HG03196 (cell line): ENCODE measurements around the gene MAP3K8.

ENCODE experiments used
- ATAC-seq: cut with Tn5 transposase; IDR thresholded peaks from one replicate; pipeline ENCODE4 v1.9.1; 2021; ENCODE audit not compliant: unreplicated experiment

Gene MAP3K8

DNA sequence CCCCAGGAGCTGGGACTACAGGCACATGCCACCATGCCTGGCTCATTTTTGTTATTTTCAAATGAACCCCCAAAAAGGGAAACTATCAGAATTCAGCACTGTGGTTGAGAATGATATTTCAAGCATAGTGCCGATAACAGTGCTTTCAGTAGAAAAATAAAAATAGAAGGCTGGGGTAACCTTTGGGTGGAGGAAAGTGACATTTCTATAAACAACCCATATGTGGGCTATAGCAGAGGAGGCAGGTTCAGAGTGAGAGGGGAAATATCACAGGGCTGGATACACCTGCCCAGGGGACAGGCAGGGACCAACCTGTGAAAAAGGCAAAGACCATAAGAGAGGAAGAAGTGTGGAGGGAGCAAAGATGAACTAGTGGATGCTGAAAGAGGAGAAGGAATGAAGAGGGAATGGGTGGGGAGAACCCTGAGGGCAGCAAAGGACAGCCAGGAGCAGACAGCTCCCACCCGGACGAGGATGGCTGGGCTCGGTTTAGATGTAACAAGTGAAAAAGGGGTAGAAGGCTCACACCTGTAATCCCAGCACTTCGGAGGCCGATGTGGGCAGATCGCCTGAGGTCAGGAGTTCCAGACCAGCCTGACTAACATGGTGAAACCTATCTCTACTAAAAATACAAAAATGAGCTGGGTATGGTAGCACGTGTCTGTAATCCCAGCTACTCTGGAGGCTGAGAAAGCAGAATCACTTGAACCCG is 56.5 kb downstream of the MAP3K8 start:
- ATAC-seq = no peak

DNA sequence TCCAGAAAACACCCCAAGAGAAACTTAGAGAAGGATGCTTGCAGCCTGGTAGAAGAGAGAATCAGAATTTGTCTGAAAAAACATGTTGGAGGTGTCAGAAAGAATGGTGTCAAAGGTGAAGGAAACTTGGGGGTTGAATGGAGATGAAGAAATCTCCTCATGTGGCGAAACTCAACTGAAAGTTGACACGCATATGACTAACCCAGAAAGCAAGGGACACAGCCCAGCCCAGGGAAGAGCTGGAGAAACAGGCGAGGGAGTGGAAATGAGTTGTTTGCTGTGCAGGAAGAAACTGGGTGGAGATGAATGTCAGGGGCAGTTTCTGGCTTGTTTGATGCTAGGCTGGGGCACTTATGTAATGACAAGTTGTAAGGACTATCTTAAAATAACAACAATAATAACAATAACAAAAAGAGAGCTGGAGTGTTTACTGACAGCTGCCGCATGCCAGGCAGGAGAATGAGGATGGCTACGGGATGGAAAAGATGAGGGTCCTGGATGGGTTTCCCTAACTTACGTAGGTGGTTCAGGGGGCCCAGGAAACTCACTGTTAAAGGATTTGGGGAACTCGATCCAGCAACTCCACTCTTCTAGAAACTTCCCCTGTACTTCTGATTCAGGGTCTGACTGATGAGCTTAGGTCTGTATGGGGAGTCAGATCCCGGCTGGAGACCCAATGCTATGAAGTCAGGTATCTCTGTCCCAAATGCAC is 57.4 kb downstream of the MAP3K8 start:
- no peak for ATAC-seq

DNA sequence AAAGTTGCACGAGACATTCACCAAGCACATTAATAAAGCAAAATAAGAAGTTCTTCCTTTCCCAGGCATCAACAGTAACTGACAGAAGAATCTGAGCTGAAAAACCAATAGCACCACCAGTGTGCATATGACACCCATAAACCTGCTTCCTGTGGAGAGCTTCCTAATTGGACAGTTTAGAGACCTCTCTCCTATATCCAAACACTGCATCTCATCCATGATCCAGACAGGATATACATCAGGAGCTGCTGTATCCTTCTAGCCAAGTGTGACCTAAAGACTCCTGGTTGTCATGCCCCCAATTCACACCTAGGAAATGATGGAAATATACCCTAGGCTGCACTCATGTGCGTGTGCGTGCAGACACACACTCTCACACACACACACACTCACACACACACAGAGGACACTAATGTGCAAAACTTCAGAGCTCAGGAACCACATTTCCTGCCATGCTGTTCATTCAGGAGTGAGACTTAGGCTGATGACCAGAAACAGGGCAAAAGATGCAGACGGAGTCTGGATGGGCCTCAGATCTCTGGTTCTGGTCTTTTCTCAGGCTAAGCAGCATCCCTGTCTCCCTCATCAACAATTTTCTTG is 58.0 kb downstream of the MAP3K8 start:
- no peak for ATAC-seq

DNA sequence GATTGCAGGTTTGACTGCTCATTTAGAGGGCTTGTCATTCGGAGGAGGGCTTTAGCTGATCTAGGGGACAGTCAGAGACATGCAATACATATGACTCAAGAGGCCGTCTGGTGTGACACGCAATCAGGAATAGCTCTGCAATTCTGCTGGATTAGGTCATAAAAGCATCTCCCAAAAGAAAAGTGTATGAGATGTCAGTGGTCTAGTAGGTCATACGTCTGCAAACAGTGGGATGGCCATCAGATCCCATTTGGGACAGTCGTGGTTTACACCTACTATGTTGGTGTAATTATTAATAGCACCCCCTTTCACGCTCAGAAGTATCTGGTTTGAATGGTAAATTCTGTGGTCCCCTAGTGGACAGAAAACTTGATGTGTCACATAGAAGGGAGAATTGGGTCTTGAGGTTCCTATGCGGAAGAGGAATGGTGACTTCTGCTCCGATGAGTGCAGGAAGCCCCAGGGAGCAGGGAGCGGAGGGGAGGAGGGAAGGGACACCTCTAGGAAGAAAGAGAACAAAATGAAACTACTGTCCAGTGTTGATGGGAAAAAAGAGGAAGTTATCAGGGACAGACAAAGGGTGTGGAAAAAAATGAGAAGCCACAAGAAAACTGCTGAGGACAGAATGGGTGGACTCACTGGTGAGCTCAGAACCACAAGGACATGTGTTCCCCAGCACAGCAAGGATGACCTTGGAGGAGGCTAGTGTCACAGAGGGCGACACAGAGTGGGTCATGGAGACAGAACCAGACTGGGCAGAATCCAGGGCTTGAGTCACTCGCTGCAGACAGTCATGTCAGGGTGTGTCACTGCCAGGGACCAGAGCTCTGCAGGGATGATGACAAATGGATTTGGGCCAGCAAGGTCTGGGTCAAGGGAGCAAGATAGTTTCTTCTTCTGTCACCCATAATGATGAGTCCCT is 59.9 kb downstream of the MAP3K8 start:
- ATAC-seq = peak; percentile 26

DNA sequence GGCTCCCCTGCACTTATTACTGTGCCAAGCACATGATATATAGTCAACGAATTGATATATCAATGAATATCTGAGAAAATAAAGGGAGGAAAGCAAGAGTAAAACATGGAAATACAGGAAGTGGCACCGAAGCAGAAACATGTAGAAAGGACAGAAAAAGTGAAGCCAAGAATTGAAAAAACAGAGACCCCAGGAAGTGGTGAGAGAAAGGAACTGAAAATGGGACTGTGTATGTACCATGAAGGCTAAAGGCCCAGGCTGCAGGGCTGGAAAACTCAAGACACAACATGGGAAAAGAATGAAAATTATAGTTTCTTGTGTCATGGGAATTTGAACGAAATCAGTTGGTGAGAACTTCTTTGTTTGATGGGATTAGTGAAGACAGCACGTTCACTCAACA is 60.6 kb downstream of the MAP3K8 start:
- no peak for ATAC-seq

DNA sequence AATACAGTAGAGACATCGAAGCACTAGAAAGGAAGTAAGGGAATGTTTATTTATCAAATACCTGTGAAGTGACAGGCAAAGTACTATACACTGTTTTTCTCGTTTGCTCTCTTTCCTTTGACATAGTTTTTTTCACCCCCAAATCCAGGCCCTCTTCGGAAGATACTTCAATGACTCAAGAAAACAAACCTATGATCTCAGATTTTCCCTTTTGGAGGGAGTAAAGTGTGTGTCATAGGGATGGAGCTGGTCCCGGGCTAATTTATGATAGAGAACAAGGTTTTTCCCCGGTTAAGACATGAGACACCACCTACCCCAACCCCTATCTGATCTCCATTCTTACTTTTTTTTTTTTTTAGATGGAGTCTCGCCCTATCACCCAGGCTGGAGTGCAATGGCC is 61.7 kb downstream of the MAP3K8 start:
- ATAC-seq = no peak

DNA sequence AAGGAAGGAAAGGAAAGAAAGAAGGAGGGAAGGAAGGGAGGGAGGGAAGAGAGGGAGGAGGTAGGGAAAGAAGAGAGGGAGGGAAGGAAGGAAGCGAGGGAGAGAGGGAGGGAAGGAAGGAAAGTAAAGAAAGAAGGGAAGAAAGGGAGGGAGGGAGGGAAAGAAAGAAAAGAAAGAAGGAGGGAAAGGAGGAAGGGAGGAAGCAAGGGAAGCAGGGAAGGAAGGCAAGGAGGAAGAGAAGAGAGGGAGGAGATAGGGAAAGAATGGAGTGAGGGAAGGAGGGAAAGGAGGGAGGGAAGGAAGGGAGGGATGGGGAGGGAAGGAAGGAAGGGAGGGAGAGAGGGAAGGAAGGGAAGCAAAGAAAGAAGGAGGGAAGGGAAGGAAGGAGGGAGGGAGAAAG is 65.8 kb downstream of the MAP3K8 start:
- no peak for ATAC-seq

DNA sequence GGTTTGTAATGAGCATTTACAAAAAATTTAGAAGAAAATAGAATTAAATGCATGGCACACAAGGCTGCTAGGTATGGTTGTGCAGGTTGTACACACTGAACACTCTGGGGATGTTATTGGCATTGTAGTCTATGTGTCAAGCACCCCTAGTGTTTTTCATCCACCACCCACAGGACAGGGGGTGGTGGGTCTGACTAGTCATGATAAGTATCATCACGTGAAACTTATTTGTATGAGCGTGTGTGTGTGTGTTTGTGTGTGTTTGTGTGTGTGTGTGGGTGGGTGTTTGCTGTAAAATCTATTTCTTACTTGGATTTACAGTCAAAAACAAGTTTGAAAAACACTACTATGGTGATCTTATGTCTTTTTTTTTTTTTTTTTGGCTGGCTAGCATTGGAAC is 66.5 kb downstream of the MAP3K8 start:
- ATAC-seq = no peak

DNA sequence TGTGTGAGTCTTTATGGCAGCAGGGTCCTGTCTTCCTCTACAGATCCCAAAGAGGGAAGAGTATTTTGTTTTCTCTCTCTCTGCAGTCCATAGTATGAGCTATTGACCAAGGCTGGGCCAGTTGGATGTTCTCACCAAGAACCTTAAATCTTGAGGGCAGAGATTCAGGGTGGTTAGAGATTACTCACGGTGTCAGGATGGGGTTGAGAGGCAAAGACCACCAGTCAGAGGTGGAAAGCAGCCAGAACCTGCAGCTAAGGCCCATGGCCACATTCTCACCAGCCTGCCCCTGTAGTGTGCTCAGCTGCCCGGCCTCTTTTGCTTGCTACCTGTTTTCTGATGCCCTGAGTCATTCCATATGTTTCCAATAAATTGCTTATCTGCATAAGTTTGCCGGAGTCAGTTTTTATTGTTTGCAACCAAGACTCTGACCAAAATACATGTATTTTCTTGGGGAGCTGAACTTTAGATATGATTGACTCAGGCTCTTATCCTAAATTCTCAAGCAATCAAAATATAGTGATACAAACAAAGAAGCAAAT is 67.0 kb downstream of the MAP3K8 start:
- no peak for ATAC-seq

DNA sequence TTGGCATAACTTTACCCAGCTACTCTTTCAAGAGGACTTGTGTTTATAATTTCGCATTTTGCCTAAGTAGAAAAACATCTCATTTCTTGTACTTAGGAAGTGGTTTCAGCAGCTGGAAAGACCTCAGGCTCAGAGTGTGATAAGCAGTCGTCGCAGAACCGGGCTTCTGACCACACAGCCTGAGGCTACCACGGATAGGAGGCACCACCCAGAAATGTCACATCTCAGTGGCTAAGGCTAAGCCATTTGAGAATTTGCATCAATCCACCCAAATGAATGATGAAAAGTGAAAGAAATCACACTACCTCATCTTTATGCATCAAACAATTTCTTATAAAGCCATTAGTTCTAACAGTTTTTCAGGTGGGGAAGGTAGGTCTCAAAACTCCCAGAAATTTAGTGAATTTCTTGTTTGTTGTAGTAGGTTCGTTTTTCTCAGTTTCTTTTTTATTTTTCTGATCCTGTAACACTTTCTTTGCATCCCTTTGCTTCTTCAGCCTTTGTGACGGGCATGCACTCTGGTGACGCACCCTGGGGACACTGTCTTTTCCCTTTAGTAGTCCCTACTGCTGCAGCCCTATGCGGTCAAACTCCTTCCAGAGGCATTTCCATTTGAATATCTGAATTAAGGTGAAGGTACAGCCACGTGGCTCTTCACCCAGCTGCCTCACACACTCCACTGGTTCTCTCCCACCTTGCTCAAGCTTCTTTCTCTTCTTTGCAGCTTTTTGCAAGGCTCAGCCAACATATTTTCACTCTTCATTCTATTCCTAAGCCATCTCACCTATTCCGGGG is 68.5 kb downstream of the MAP3K8 start:
- peak; percentile 57 for ATAC-seq

DNA sequence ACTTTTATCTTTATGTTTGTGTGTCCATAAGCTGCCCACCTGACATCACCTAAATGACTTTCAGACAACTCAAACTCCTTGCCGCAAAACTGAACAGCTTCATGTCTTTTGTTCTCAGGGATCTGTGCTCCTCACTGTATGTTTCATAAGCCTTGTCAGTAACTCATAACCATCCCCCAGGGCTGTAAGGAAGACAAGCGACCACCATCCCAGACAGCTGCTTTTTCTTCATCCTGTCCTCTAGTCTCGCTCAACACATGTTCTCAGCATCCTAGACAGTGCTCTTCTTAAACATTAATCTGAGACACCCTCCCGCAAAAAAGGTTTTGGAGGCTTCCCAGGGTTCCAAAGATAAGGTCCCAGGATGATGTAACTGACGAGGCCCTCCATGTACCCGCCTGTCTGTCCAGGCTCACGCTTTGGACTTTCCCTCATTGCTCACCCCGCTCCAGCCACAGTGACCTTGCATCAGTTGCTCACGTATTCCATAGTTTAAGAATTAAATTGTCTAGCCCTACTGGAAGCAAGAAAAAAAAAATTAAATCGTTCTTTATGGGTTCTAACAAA is 69.8 kb downstream of the MAP3K8 start:
- ATAC-seq = no peak

DNA sequence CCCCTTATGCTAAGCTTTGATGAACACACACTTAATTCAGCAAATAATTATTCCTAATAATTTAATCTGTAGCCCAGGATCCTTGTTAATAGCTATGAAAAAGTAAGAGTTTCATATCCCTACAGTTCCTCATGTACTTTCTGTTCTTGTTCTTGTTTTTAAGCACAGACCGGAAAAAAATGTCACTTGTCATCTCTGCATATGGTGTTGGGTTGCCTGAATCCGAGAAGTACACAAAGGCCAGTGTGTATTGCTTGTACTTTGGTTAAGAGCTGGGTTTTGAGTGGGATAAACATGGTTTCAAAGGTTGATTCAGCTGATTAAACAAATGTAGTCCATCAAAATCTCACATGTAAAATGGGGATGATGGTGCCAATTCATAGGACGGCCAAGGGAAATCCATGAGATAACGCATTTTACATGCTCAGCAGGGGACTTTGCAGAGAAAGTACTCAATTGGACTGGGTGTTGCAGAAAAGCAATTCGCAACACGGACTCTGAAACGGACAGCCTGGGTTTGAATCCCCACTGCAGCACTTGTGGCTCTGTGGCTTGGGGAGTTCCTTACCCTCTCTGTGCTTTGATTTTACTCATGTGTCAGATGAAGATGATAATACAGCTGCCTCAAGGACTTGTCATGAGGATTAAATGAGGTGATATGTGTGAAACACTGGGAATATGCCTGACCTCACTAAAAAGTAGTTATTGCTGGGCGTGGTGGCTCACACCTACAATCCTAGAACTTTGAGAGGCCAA is 71.7 kb downstream of the MAP3K8 start:
- no peak for ATAC-seq

DNA sequence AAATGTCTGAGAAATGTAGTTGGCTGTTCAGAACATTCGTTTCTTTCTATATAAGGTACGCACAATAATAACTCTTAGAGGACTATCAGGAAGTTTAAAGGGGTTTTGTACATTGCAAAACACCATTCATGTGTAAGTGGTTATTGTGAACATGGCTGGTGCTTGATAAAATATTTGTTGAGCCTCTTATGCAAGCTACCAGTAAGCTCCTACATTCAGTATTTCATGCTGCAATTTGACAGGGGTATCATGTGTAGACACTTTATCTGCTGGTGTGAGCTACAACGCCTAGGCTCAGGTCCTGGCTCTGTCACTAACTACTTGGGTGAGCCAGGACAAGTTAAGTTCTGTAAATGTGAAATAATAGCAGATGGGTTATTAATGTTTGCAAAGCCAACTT is 75.5 kb downstream of the MAP3K8 start:
- ATAC-seq = no peak

DNA sequence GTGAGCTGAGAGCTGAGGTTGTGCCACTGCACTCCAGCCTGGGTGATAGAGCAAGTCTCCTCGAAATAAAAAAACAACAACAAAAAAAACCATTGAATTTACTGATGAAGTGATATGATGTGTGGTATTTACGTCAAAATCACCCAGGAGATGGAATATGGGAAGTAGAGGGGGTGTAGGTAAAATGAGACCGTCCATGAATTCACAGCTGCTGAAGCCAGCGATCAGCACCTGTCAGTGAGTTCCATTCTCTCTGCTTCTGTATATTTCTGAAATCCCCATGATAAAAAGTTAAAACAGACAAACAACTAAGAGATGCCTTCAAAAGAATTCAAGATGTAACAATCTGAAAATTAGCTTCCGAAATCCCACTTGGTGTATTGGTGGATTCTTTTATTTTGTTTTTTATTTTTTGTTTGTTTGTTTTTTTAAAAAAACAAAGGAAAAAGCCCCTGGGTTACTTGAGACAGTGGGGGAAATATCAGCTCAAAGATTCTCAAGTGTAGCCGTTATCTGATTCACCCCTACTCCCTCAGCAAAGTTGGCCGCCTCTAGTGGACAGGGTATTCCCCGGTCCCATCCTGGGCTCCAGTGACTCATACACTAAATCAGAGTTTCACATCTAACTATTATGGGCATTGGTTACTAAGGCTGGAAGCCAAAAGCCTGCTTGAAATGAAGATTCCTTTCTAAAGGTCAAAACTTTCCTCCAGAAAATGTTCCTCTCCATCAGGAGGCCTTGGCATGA is 76.4 kb downstream of the MAP3K8 start:
- peak; percentile 82 for ATAC-seq

DNA sequence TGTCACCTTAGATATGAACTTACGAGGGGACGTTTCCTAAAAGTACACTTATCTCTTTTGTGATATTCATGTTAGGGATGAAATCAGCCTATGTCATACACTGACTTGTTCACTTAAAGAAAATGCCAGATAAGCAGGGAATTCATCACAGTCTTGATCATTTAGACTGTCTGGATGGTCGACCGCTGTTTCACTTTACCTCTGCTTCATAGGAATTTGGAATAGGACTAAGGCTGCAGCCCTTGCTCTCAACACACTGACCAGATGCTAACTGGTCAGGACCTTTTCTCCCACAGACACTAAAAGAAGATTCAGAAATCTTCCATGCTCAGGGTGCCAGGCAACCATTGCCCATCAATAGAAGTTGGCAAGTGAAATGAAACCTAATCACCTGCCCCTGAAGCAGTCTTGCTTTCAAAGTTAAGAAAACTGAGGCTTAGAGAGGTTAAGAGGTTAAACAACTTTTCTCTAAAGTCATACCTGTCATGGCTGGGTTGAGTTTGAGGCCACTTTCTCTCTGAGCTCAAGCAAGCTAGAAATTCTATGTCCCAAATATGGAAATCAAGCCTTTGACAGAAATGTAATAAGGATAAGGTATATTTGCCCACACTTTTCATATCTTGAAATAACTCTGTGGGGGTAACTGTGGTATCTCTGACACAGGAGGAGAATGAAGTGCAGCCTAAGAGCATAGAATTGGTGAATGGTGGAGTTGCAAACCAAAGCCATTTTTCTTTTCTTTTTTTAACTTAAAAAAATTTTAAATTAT is 77.1 kb downstream of the MAP3K8 start:
- ATAC-seq = peak; percentile 45
